HepG2 (cell line): Measurements from ENCODE around the gene ATP5PB. TPM values are rescaled to one million over a fixed set of nuclear protein-coding genes. Genes with fewer than 3 reads are reported as not detected.

ENCODE experiments used
- ATAC-seq: fragments of 200-7000 bp; cut with Tn5 transposase; 3 replicates; pipeline ENCODE4 v1.9.1; 2020; ENCODE audit warnings: mild to moderate bottlenecking, moderate library complexity
- BruUV-seq: library from RNA; stranded (reverse); fragments of 400-500 nt; replicated peaks from 2 replicates; lab custom pipeline; 2021; lab: Mats Ljungman, UMichigan
- CTCF ChIA-PET: fragments of 300-600 bp; formaldehyde crosslinking; extraction: SDS; loops from one replicate; lab custom pipeline; 2021; ENCODE audit warnings: low total read pairs, inconsistent platforms, low intra/inter-chr PET ratio; lab: Yijun Ruan, JAX
- POLR2A ChIA-PET: fragments of 350-600 bp; sonication (Branson Sonifier 250); formaldehyde crosslinking; loops from one replicate; lab custom pipeline; 2020; ENCODE audit warnings: antibody characterized with exemption, inconsistent platforms; lab: Yijun Ruan, JAX
- DNase-seq: peaks from one replicate; pipeline ENCODE4 v3.0.0-alpha.2; 2015; ENCODE audit warnings: low spot score
- FAIRE-seq: peaks from 3 replicates; lab custom pipeline; 2011; peaks lifted over from hg19 to GRCh38; lab: Jason Lieb, UNC
- H2AFZ ChIP-seq: one replicate; pipeline ENCODE4 v1.6.1; 2011; ENCODE audit warnings: low read length, inconsistent platforms
- H3K27ac ChIP-seq: fragments of 300-600 bp; 3 replicates; pipeline ENCODE4 v1.8.0; 2011; ENCODE audit warnings: mixed run types, mild to moderate bottlenecking, mixed read lengths, low read length, inconsistent platforms; ENCODE audit not compliant: insufficient read depth; ENCODE audit errors: extremely low read length
- H3K27me3 ChIP-seq, 2 experiments: fragments of 200-600 bp in 1 of 2; 2 replicates in 1 of 2; 3 replicates in 1 of 2; pipeline versions ENCODE4 v1.6.0 to v1.8.0; 2011; ENCODE audit warnings: low read length in 2 of 2, mild to moderate bottlenecking in 2 of 2, moderate library complexity in 2 of 2, inconsistent platforms in 1 of 2; ENCODE audit not compliant: insufficient read depth in 2 of 2, control insufficient read depth in 1 of 2
- H3K36me3 ChIP-seq, 2 experiments: fragments of 200-600 bp in 1 of 2; replicated peaks in 1 of 2; 2 replicates in 1 of 2; 3 replicates in 1 of 2; pipeline versions ENCODE4 v1.5.1 to v1.8.0; 2011; ENCODE audit warnings: low read length in 2 of 2, inconsistent platforms in 1 of 2; ENCODE audit not compliant: insufficient read depth in 2 of 2, control insufficient read depth in 1 of 2
- H3K4me1 ChIP-seq: 2 replicates; pipeline ENCODE4 v1.5.1; 2012; ENCODE audit warnings: low read length, inconsistent platforms; ENCODE audit not compliant: insufficient read depth
- H3K4me2 ChIP-seq: 2 replicates; pipeline ENCODE4 v1.6.0; 2011; ENCODE audit warnings: low read depth, low read length, inconsistent platforms
- H3K4me3 ChIP-seq, 3 experiments: fragments of 200-600 bp in 1 of 3; sonication (generic), shearing (Covaris generic) in 1 of 3; replicated peaks in 1 of 3; 2 replicates each; pipeline ENCODE4 v1.5.1; 2011 to 2016; ENCODE audit warnings: low read length in 3 of 3, inconsistent platforms in 2 of 3, low read depth in 2 of 3, mild to moderate bottlenecking in 2 of 3, control low read depth in 1 of 3, mixed read lengths in 1 of 3; ENCODE audit not compliant: insufficient read depth in 1 of 3
- H3K79me2 ChIP-seq: one replicate; pipeline ENCODE4 v1.6.1; 2011; ENCODE audit warnings: low read length, inconsistent platforms; ENCODE audit not compliant: insufficient read depth
- H3K9ac ChIP-seq: 2 replicates; pipeline ENCODE4 v1.6.0; 2011; ENCODE audit warnings: mild to moderate bottlenecking, low read depth, low read length, inconsistent platforms; ENCODE audit not compliant: insufficient read depth
- H3K9me3 ChIP-seq: 2 replicates; pipeline ENCODE4 v1.5.1; 2012; ENCODE audit warnings: mild to moderate bottlenecking, low read length
- H4K20me1 ChIP-seq: 2 replicates; pipeline ENCODE4 v1.6.0; 2011; ENCODE audit warnings: inconsistent platforms, mild to moderate bottlenecking, low read length, moderate library complexity; ENCODE audit not compliant: insufficient read depth
- AGO2 ChIP-seq: fragments of 200-400 bp; formaldehyde crosslinking; optimal IDR thresholded peaks from 2 replicates; pipeline ENCODE3; 2017; ENCODE audit warnings: mild to moderate bottlenecking, low read depth, low read length, moderate library complexity
- FOXP1 ChIP-seq, 2 experiments: fragments of 450-650 bp in 1 of 2; IDR thresholded peaks; 2 replicates each; pipeline ENCODE4 v1.6.1; 2017 to 2018; ENCODE audit warnings: antibody characterized with exemption in 1 of 2
- HOXD1 ChIP-seq: sonication (generic); formaldehyde crosslinking; IDR thresholded peaks from 2 replicates; pipeline ENCODE4 v1.5.0; 2020; ENCODE audit warnings: missing genetic modification reagents
- KAT2B ChIP-seq: fragments of 150-350 bp; IDR thresholded peaks from 2 replicates; pipeline ENCODE4 v1.6.1; 2014; ENCODE audit warnings: low read depth, low read length, borderline replicate concordance
- SATB2 ChIP-seq: sonication (generic); formaldehyde crosslinking; IDR thresholded peaks from 2 replicates; pipeline ENCODE4 v1.5.0; 2020; ENCODE audit warnings: missing genetic modification reagents
- SMARCE1 ChIP-seq: fragments of 450-650 bp; IDR thresholded peaks from 2 replicates; pipeline ENCODE4 v1.6.1; 2017; ENCODE audit warnings: borderline replicate concordance
- TEAD3 ChIP-seq: optimal IDR thresholded peaks from 2 replicates; pipeline ENCODE3; 2016; ENCODE audit warnings: borderline replicate concordance
- ZNF230 ChIP-seq: sonication (generic); formaldehyde crosslinking; IDR thresholded peaks from 2 replicates; pipeline ENCODE4 v1.4.0; 2020; ENCODE audit warnings: mild to moderate bottlenecking, missing genetic modification reagents
- ZNF264 ChIP-seq: sonication (generic); formaldehyde crosslinking; IDR thresholded peaks from 2 replicates; pipeline ENCODE4 v1.4.0; 2020; ENCODE audit warnings: missing genetic modification reagents
- WGBS: methylation state at CpG from one replicate; pipeline ENCODE4 v1.1.6; 2017; ENCODE audit warnings: low lambda C conversion rate; 5-methylcytosine and 5-hydroxymethylcytosine counted together
- in situ Hi-C: cut with HindIII; loops from 2 replicates; pipeline ENCODE4 v1.10.0; 2017; ENCODE audit warnings: low pct_unique_long_range_greater_than_20kb; ENCODE audit not compliant: extremely low pct_ligation_motif_present
- intact Hi-C: fragments of 100-400 bp; cut with micrococcal nuclease; formaldehyde crosslinking; loops from one replicate; pipeline ENCODE4 v1.10.0; 2022; ENCODE audit not compliant: unreplicated experiment
- polyA plus RNA-seq, 8 experiments: library from polyadenylated mRNA; depleted of rRNA in 3 of 8; stranded (reverse) in 7 of 8; unstranded in 1 of 8; fragments of >200 nt; fragmentation: Illumina TruSeq in 4 of 8; extraction: Trizol in 4 of 8; gene quantifications; 2 replicates each; pipeline versions ENCODE4 v1.2.1 to v1.2.3, GENCODE V29; 2011 to 2016; ENCODE audit warnings: low read depth in 4 of 8, missing spikeins in 1 of 8, mixed read lengths in 1 of 8; ENCODE audit not compliant: insufficient read depth in 1 of 8
- total RNA-seq, 5 experiments: library from RNA; depleted of rRNA; stranded (reverse); fragments of >200 nt; fragmentation: Illumina TruSeq; extraction: Trizol; gene quantifications; 2 replicates each; pipeline ENCODE4 v1.2.3, GENCODE V29; 2016; ENCODE audit warnings: low read depth in 1 of 5
- TF ChIP-seq, protein P1 (sequence below): sonication (generic); formaldehyde crosslinking; IDR thresholded peaks from 2 replicates; pipeline ENCODE4 v1.4.0; 2020; ENCODE audit warnings: mild to moderate bottlenecking, missing genetic modification reagents

The ATP5PB gene
- total and polyA plus RNA-seq, 2 of the 13 experiments (the other 11 are each of a cell fraction or from before 2014, with no cell fraction given): 297 to 541 TPM

DNA sequence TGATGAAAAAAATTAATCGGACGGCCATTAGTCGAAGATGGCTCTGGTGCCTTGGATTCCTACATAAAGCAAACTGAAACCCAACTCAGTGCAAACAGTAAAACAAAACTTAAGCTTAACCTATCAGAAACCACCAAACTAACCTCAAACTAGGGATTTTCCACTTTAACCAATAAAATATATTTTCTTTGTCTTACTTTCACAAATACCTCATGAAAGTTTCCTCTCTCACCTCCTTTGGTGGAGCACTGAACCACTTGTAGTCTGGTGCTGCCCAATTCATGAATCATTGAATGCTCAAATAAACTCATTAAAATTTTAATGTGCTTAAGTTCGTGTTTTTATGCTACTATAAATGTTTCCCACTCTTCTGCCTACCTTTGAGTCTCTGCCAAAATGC lies 47.1 kb downstream of the ATP5PB start (continued):
- TF ChIP-seq ZNF230 (CRISPR knock-in tag) (no peak), ZNF264 (CRISPR knock-in tag) (no peak), SATB2 (CRISPR knock-in tag) (no peak), HOXD1 (CRISPR knock-in tag) (no peak), FOXP1 (IDR thresholded peaks at IDR 0.05) (no peak), FOXP1 (CRISPR knock-in tag; IDR thresholded peaks at IDR 0.05) (no peak)

DNA sequence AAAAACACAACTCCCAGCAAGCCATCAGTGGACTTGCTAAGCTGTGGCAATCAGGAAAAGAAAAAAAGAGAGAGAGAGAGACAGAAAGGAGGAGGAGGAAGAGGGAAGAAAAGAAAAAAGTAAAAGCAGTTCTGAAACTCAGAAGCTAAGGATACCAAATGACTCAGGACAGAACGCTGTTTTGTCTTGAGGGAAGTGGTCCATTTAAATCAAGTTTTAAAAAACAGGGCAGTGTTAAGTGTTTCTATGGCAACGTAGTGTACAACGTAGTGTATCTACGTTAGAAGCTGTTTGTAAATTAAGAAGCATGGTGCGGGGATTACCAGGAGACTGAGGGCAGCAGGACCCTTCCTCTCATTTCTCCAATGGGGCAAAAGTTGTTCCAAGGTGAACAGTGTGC lies 48.3 kb downstream of the ATP5PB start:
- no TSS peak for BruUV-seq
- WGBS: 61% methylated on average over 5 of the region's 5 CpGs
- Histone ChIP-seq H3K4me2 (no peak overlapping the region), H3K27me3 (no peaks in the 10 kb centered on the region), H3K27ac (no peak overlapping the region), H3K9me3 (no peaks in the 10 kb centered on the region), H2AFZ (no peak overlapping the region), H3K79me2 (no peaks in the 10 kb centered on the region), H3K9ac (no peak overlapping the region), H3K4me1 (no peaks in the 10 kb centered on the region), H4K20me1 (no peaks in the 10 kb centered on the region), H3K4me3 (no peak overlapping the region), H3K36me3 (no peaks in the 10 kb centered on the region)
- in situ Hi-C loops (no loop called here), intact Hi-C loops (no loop called here)
- POLR2A ChIA-PET: no interaction called here
- CTCF ChIA-PET: no interaction called here
- ATAC-seq (no peak), FAIRE-seq (no peak), DNase-seq (no peak)
- no peak for TF ChIP-seq SMARCE1
- TF ChIP-seq KAT2B: no peak
- no peak for TF ChIP-seq TEAD3 (CRISPR knock-in tag)
- TF ChIP-seq AGO2: no peak
- TF ChIP-seq, protein P1, sequence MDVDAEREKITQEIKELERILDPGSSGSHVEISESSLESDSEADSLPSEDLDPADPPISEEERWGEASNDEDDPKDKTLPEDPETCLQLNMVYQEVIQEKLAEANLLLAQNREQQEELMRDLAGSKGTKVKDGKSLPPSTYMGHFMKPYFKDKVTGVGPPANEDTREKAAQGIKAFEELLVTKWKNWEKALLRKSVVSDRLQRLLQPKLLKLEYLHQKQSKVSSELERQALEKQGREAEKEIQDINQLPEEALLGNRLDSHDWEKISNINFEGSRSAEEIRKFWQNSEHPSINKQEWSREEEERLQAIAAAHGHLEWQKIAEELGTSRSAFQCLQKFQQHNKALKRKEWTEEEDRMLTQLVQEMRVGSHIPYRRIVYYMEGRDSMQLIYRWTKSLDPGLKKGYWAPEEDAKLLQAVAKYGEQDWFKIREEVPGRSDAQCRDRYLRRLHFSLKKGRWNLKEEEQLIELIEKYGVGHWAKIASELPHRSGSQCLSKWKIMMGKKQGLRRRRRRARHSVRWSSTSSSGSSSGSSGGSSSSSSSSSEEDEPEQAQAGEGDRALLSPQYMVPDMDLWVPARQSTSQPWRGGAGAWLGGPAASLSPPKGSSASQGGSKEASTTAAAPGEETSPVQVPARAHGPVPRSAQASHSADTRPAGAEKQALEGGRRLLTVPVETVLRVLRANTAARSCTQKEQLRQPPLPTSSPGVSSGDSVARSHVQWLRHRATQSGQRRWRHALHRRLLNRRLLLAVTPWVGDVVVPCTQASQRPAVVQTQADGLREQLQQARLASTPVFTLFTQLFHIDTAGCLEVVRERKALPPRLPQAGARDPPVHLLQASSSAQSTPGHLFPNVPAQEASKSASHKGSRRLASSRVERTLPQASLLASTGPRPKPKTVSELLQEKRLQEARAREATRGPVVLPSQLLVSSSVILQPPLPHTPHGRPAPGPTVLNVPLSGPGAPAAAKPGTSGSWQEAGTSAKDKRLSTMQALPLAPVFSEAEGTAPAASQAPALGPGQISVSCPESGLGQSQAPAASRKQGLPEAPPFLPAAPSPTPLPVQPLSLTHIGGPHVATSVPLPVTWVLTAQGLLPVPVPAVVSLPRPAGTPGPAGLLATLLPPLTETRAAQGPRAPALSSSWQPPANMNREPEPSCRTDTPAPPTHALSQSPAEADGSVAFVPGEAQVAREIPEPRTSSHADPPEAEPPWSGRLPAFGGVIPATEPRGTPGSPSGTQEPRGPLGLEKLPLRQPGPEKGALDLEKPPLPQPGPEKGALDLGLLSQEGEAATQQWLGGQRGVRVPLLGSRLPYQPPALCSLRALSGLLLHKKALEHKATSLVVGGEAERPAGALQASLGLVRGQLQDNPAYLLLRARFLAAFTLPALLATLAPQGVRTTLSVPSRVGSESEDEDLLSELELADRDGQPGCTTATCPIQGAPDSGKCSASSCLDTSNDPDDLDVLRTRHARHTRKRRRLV (CRISPR knock-in tag): no peak
